Endothelial cell of umbilical vein (primary cell): ENCODE results near the gene FYN. TPM values are rescaled to one million over a fixed set of nuclear protein-coding genes. Genes with fewer than 3 reads are reported as not detected.

Experiments
- BruUV-seq: library from RNA; stranded (reverse); fragments of 400-500 nt; replicated peaks from 2 replicates; lab custom pipeline; 2021; lab: Mats Ljungman, UMichigan
- CTCF ChIA-PET: fragments of 300-600, 350-600 bp; sonication (Branson Sonifier 250); formaldehyde crosslinking; loops from one replicate; lab custom pipeline; 2021; ENCODE audit warnings: antibody characterized with exemption, inconsistent platforms; lab: Charles Lee
- POLR2A ChIA-PET: fragments of 300-600, 350-600 bp; sonication (Branson Sonifier 250); formaldehyde crosslinking; loops from one replicate; lab custom pipeline; 2021; ENCODE audit warnings: antibody characterized with exemption, inconsistent platforms; lab: Charles Lee
- DNase-seq: peaks from one replicate; pipeline ENCODE4 v3.0.0-alpha.2; 2011; ENCODE audit warnings: low read depth, low spot score
- FAIRE-seq: peaks from 2 replicates; lab custom pipeline; 2011; peaks lifted over from hg19 to GRCh38; lab: Jason Lieb, UNC
- H2AFZ ChIP-seq: 2 replicates; pipeline ENCODE4 v1.6.0; 2012; ENCODE audit warnings: low read depth, low read length, control low read depth, inconsistent platforms
- H3K27ac ChIP-seq: 2 replicates; pipeline ENCODE4 v1.5.1; 2011; ENCODE audit warnings: low read depth, mild to moderate bottlenecking, control low read depth, low read length, moderate library complexity; ENCODE audit not compliant: insufficient read depth
- H3K27me3 ChIP-seq, 2 experiments: 2 replicates each; pipeline versions ENCODE4 v1.6.0 to v1.6.1; 2011; ENCODE audit warnings: low read length in 2 of 2, mixed read lengths in 1 of 2; ENCODE audit not compliant: control insufficient read depth in 2 of 2, insufficient read depth in 2 of 2
- H3K36me3 ChIP-seq, 2 experiments: 2 replicates in 1 of 2; 3 replicates in 1 of 2; pipeline ENCODE4 v1.5.1; 2011; ENCODE audit warnings: low read length in 2 of 2, mild to moderate bottlenecking in 1 of 2, moderate library complexity in 1 of 2; ENCODE audit not compliant: control insufficient read depth in 2 of 2, insufficient read depth in 2 of 2; ENCODE audit errors: extremely low read depth in 1 of 2
- H3K4me1 ChIP-seq: 3 replicates; pipeline ENCODE4 v1.5.1; 2011; ENCODE audit warnings: mild to moderate bottlenecking, low read length; ENCODE audit not compliant: control insufficient read depth, insufficient read depth; ENCODE audit errors: extremely low read depth
- H3K4me2 ChIP-seq: 2 replicates; pipeline ENCODE4 v1.6.1; 2011; ENCODE audit warnings: low read length, control low read depth, mixed read lengths; ENCODE audit not compliant: insufficient read depth
- H3K4me3 ChIP-seq, 3 experiments: fragments of 200-600 bp in 1 of 3; sonication (generic), shearing (Covaris generic) in 1 of 3; replicated peaks in 1 of 3; 2 replicates each; pipeline ENCODE4 v1.5.1; 2011 to 2016; ENCODE audit warnings: control low read depth in 3 of 3, low read length in 3 of 3, mild to moderate bottlenecking in 2 of 3, inconsistent platforms in 1 of 3, low read depth in 1 of 3, moderate library complexity in 1 of 3; ENCODE audit not compliant: insufficient read depth in 1 of 3
- H3K79me2 ChIP-seq: 2 replicates; pipeline ENCODE4 v1.6.0; 2012; ENCODE audit warnings: low read length, inconsistent platforms; ENCODE audit not compliant: control insufficient read depth, insufficient read depth
- H3K9ac ChIP-seq: replicated peaks from 2 replicates; pipeline ENCODE3; 2011; ENCODE audit warnings: low read length, control low read depth; ENCODE audit not compliant: insufficient read depth; ENCODE audit errors: extremely low read depth
- H3K9me1 ChIP-seq: replicated peaks from 3 replicates; pipeline ENCODE4 v1.6.0; 2011; ENCODE audit warnings: mild to moderate bottlenecking, low read length; ENCODE audit not compliant: control insufficient read depth, insufficient read depth; ENCODE audit errors: extremely low read depth
- H3K9me3 ChIP-seq: replicated peaks from 2 replicates; pipeline ENCODE4 v1.5.1; 2012; ENCODE audit warnings: low read length, inconsistent platforms; ENCODE audit not compliant: control insufficient read depth, insufficient read depth
- H4K20me1 ChIP-seq: replicated peaks from 2 replicates; pipeline ENCODE3; 2011; ENCODE audit warnings: mild to moderate bottlenecking, low read length; ENCODE audit not compliant: control insufficient read depth, insufficient read depth; ENCODE audit errors: extremely low read depth
- EZH2 ChIP-seq: IDR thresholded peaks from 2 replicates; pipeline ENCODE4 v1.6.1; 2012; ENCODE audit warnings: borderline replicate concordance, low read depth, mild to moderate bottlenecking, moderate library complexity, low read length, inconsistent platforms; ENCODE audit not compliant: severe bottlenecking
- FOS ChIP-seq: IDR thresholded peaks from 2 replicates; pipeline ENCODE4 v1.6.1; 2011; ENCODE audit warnings: mild to moderate bottlenecking, low read length, moderate library complexity, borderline replicate concordance; ENCODE audit not compliant: insufficient read depth
- GATA2 ChIP-seq: IDR thresholded peaks from 2 replicates; pipeline ENCODE4 v1.7.0; 2011; ENCODE audit warnings: low read depth, mild to moderate bottlenecking, moderate library complexity, mixed read lengths, low read length; ENCODE audit not compliant: insufficient read length, insufficient read depth
- JUN ChIP-seq: IDR thresholded peaks from 2 replicates; pipeline ENCODE4 v1.6.1; 2011; ENCODE audit warnings: borderline replicate concordance, low read depth; ENCODE audit not compliant: insufficient read length, insufficient read depth
- MYC ChIP-seq: IDR thresholded peaks from one replicate; pipeline ENCODE4 v1.6.1; 2011; ENCODE audit warnings: mild to moderate bottlenecking, low read depth, low read length
- POLR2A ChIP-seq: IDR thresholded peaks from 2 replicates; pipeline ENCODE4 v1.6.1; 2012; ENCODE audit warnings: low read depth, mild to moderate bottlenecking, control low read depth, low read length
- POLR2AphosphoS5 ChIP-seq: IDR thresholded peaks from 2 replicates; pipeline ENCODE4 v1.6.1; 2012; ENCODE audit warnings: low read depth, mild to moderate bottlenecking, control low read depth, low read length, moderate library complexity; ENCODE audit not compliant: insufficient read depth
- dilution Hi-C: fragments of 300-500 bp; cut with MboI; formaldehyde crosslinking; loops from one replicate; pipeline ENCODE4 v1.15.0; 2019; ENCODE audit warnings: low sequenced_read_pairs; ENCODE audit not compliant: extremely low pct_ligation_motif_present
- intact Hi-C: fragments of 100-400 bp; cut with micrococcal nuclease; formaldehyde crosslinking; loops from one replicate; pipeline ENCODE4 v1.10.0; 2022
- polyA plus RNA-seq, 4 experiments: library from polyadenylated mRNA; depleted of rRNA in 3 of 4; stranded (reverse) in 3 of 4; unstranded in 1 of 4; fragments of >200 nt; gene quantifications; 2 replicates each; pipeline versions ENCODE4 v1.2.1 to v1.2.3, GENCODE V29; 2011 to 2012; ENCODE audit warnings: missing spikeins in 1 of 4
- total RNA-seq: library from RNA; stranded (reverse); gene quantifications from 2 replicates; pipeline ENCODE4 v1.2.3, GENCODE V29; 2021
- TF ChIP-seq, protein P1 (sequence below): IDR thresholded peaks from 2 replicates; pipeline ENCODE4 v1.6.1; 2011; ENCODE audit not compliant: insufficient read depth, insufficient read length
- TF ChIP-seq, protein P2 (sequence below), 2 donors: IDR thresholded peaks; 1 replicate in 1 of 2; 2 replicates in 1 of 2; pipeline ENCODE4 v1.5.1; 2011; ENCODE audit warnings: low read length in 2 of 2, mild to moderate bottlenecking in 2 of 2, moderate library complexity in 2 of 2, control low read depth in 1 of 2, inconsistent platforms in 1 of 2, low read depth in 1 of 2; ENCODE audit not compliant: insufficient read depth in 1 of 2; ENCODE audit errors: extremely low read depth in 1 of 2

FYN gene
- total and polyA plus RNA-seq, 2 donors (not counting 3 experiments of a cell fraction or from before 2014, with no cell fraction given) = 69.0 to 143 TPM

DNA sequence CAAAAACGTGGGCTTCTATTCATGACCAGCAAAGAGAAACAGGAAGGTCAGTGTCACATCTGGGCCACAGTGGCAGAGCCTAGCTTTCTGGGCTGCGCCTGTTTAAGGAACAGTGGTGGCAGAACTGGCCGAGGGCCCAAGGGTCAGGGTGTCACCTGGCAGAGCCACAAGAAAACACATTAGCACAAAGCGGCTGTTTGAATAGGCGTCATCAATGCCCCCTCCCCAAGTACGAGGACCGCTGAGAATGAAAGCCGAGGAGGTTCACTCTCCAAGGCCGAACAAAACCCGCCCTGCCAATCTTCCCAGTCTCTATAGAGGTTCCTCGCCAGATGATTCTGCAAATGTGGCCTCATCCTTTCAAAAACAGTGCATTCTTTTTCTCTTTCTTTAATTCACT is 142.4 kb downstream of the FYN start:
- dilution Hi-C loops = no loop called here
- CTCF ChIA-PET = interaction anchor here (0.9 to 1.0 kb wide), 2 partner anchors 9 to 10 kb away, joined by 3 read pairs; no protein-coding TSS in a partner anchor
- TF ChIP-seq POLR2A (no peak), GATA2 (no peak), MYC (no peak), EZH2 (no peak), POLR2AphosphoS5 (no peak), JUN (no peak), FOS (no peak)
- TF ChIP-seq, protein P1, sequence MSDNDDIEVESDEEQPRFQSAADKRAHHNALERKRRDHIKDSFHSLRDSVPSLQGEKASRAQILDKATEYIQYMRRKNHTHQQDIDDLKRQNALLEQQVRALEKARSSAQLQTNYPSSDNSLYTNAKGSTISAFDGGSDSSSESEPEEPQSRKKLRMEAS = no peak
- TF ChIP-seq, protein P2, sequence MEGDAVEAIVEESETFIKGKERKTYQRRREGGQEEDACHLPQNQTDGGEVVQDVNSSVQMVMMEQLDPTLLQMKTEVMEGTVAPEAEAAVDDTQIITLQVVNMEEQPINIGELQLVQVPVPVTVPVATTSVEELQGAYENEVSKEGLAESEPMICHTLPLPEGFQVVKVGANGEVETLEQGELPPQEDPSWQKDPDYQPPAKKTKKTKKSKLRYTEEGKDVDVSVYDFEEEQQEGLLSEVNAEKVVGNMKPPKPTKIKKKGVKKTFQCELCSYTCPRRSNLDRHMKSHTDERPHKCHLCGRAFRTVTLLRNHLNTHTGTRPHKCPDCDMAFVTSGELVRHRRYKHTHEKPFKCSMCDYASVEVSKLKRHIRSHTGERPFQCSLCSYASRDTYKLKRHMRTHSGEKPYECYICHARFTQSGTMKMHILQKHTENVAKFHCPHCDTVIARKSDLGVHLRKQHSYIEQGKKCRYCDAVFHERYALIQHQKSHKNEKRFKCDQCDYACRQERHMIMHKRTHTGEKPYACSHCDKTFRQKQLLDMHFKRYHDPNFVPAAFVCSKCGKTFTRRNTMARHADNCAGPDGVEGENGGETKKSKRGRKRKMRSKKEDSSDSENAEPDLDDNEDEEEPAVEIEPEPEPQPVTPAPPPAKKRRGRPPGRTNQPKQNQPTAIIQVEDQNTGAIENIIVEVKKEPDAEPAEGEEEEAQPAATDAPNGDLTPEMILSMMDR (IDR thresholded peaks at IDR 0.05; ENCODE audit: extremely low read depth in 1 of 2, insufficient read depth in 1 of 2, low read depth in 1 of 2, low read length in 2 of 2) = no peak
- H3K27me3 ChIP-seq = no peaks in the 10 kb centered on the region
- H3K9me1 ChIP-seq = no peaks in the 10 kb centered on the region
- intact Hi-C loops = no loop called here
- H3K9me3 ChIP-seq = no peaks in the 10 kb centered on the region
- peak overlapping the region; percentile 20 for H3K4me2 ChIP-seq
- H3K4me1 ChIP-seq = peaks cover 12% of the 10 kb centered on the region
- DNase-seq (peak; percentile 89), FAIRE-seq (peak; percentile 79)
- BruUV-seq = no TSS peak
- POLR2A ChIA-PET = no interaction called here
- H3K9ac ChIP-seq = no peak overlapping the region
- H3K79me2 ChIP-seq = peaks cover under 1% of the 10 kb centered on the region
- H2AFZ ChIP-seq = no peak overlapping the region
- no peaks in the 10 kb centered on the region for H3K36me3 ChIP-seq
- H3K4me3 ChIP-seq = no peak overlapping the region
- H3K27ac ChIP-seq = no peak overlapping the region
- H4K20me1 ChIP-seq = no peaks in the 10 kb centered on the region
